LoVo (cell line): Measurements from ENCODE around the gene TMEM165.

Experiments used
- DNase-seq: peaks from one replicate; pipeline ENCODE4 v3.0.0-alpha.2; 2016; ENCODE audit warnings: low spot score

The TMEM165 gene

GRCh38 chr4:55406545-55406944, 10.8 kb downstream of the TMEM165 start:
- DNase-seq: no peak

DNA sequence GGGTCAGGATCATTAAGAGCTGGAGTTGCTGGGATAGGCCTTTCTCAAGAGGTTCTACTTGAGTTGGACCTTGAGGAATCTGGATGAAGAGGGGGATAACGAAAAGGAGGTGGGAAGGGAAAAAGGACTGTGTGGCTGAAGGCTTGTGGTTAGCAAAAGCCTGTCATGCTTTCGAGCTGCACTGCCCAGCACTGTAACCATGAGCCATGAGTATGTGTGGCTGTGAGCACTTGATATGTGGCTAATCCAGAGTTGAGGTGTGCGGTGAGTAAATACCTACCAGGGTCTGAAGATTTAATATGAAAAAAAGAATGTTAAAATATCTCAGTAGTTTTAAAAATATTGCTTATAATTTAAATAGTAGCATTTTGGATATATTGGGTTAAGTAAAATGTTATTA, 11.4 kb downstream of the TMEM165 start:
- DNase-seq: no peak

GRCh38 chr4:55407764-55408163, 12.0 kb downstream of the TMEM165 start:
- DNase-seq: no peak

DNA sequence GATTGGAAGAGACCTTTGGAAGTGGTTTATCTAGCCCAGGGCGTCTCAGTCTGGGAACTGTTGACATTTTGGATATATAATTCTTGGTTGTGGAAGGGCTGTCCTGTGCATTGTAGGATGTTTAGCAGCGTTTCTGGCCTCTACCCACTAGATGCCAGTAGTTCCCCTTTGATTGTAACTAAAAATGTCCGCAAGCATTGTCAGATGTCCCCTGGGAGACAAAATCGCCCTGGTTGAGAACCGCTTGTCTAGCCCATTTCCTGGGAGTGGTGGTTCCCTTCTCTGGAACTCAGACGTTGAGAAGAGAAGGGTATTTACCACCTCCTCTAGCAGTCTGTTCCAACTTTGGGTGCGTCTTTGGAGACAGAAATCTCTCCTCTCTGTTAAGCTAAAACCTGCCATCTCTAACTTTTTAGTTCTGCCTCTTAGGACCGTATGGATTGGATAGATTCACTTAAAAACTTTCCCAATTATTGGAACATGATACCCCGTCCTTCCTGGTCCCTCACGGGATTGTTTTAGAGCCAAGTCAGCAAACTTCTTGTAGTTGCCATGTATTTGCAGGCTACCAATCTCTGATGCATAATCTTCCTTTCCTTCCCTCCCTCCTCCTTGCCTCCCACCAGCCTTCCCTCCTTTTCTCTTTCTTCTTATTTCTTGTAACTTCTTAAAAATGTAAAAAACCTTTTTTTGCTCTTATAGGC, 13.9 kb downstream of the TMEM165 start:
- no peak for DNase-seq

GRCh38 chr4:55410431-55410830, 14.7 kb downstream of the TMEM165 start:
- DNase-seq: no peak

GRCh38 chr4:55411621-55412020, 15.9 kb downstream of the TMEM165 start:
- DNase-seq: no peak

DNA sequence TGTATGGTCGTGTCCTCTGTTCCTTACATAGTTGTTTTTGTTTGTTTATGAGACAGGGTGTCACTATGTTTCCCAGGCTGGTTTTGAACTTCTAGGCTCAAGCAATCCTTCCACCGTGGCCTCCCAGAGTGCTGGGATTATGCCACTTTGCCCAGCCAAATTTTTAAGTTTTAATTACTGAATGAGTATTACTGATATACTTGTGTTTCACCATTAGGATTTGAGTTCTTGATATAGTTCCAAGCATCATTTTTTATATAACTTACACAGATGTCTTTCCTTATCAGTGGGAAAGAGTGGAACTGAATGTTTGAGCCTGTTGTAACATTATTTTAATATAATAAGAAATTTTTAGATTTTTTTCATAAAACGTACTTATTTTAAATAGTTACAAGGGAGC, 20.4 kb downstream of the TMEM165 start:
- DNase-seq: no peak

- no peak for DNase-seq
These were observed 29.0 kb downstream of the TMEM165 start for GRCh38 chr4:55424791-55425190.

DNA sequence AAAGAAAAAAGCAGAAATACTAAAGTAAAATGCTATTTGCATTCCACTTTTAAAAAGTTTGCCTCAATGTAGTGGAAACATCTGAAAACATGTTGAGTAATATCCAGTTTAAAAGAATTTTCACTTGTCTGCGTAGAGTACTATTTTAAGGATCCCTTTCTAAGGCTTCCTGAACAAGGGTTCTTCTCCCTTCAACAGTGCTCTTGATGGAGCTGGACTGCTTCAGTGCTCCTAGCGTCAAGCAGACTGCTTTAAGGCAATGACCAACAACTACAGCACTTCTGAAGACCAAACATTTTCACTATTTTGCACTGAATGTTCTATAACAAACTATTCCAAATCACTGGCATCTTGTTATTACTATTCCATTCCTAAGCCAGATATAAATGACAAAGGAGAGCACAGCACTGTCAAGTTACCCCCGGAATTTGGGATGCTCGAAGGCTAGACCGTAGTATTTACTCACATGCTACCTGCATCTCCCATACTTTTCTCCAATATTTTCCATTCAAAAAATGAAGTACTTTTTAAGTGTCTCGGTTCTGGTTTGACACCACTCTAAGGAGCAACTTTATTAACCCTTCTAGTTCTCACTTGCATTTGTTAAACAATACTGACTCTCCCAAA, 36.1 kb downstream of the TMEM165 start:
- no peak for DNase-seq

GRCh38 chr4:55435141-55435841, 39.5 kb downstream of the TMEM165 start:
- DNase-seq: no peak

DNA sequence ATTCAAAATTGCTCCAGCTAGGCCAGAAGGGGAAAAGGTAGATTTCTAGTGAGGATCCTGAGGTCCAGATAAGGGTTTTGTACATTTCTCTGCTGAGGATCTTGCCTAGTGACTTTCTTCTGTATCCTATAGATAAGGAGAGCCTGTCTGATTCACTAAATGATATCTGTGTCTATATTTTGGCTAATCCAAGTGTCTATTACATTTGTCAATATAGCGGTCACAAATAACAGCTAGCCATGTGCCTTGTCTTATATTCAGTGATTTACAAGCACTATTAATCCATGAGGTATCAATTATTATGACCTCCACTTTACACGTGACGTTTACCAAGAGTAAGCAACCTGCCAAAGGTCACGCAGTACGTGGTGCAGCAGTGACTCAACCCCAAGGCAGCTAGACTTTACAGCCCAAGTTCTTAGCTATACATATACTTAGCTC, 41.6 kb downstream of the TMEM165 start:
- peak; percentile 12 for DNase-seq

DNA sequence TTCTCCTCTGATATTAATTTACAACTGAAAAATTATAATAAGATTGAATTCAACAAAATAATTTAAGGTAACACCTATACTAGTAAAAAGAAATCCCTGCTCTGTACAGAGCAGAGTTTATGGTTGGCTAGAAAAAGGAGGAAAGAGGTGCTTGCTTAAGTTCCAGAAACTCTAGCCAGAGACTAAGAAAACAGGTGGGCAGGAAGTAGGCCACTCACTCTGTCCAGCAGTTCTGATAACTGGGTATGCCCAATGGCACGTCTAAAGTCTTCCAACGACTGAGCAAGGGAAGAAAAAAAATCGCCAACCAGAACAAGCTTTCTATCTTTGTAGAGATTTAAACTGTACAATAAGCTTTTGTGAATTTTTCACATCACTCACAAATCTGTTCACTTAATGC, 42.1 kb downstream of the TMEM165 start:
- DNase-seq: no peak

- peak; percentile 30 for DNase-seq
These were observed 42.6 kb downstream of the TMEM165 start for GRCh38 chr4:55438314-55438713.

- peak; percentile 20 for DNase-seq
These were observed 43.3 kb downstream of the TMEM165 start for GRCh38 chr4:55439023-55439422.

- no peak for DNase-seq
These were observed 45.0 kb downstream of the TMEM165 start for GRCh38 chr4:55440786-55441185.

GRCh38 chr4:55442541-55442940, 46.8 kb downstream of the TMEM165 start:
- no peak for DNase-seq

DNA sequence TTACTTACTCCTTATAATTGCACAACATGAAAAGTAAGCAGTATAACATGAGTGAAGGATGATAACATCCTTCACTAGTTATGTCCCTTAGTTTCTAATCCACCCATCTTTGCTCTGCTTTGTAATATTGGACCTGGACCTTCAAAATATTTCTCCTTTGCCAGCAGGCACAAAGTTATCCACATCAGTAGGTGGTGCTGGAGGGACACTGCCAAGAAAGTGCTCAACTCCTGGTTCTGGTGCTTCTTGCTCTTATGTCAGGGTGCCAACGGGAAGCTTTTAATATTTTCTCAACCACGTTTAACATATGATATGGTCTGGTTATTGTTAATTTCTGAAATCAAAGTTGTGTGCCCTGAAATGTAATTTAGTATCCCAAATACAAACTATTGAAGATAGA, 49.1 kb downstream of the TMEM165 start:
- no peak for DNase-seq

DNA sequence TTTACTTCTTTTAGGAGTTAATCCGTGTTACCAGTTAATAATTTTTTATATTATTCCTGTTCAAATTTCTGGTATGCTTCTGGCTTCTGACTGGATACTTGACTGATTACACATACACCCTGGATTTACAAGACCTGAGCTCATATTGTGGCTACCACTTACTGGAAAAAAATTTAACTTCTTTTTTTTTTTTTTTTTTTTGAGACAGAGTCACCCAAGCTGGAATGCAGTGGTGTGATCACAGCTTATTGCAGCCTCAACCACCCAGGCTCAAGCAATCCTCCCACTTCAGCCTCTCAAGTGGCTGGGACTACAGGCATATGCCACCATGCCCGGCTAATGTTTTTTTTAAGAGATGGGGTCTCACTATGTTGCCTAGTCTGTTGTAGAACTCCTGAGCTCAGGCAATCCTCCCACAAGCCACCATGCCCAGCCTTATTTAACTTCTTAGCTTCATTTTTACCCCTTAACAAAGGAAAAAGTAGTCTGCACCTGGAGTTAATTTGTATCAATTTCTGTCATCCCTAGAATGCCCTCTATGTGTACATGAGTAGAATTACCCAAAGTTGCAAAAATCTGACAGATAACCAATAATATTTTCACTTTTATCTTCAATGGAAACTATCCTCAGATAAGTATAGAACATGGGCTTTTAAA, 50.3 kb downstream of the TMEM165 start:
- DNase-seq: no peak

DNA sequence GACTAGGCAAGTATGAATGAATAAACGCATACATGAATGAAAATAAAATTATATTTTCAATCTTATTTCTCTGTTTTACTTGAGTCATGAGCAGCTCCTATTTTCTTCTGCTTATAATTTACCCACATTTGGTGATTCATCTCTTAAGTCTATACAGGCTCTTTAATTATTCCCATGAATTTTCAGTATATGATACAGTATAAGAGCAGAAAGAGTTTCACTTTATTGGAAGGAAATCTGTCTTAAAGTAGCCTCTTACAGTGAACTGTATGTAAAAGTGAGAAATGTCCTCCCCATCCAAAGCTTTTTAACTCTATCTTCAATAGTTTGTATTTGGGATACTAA, 50.8 kb downstream of the TMEM165 start:
- no peak for DNase-seq

DNA sequence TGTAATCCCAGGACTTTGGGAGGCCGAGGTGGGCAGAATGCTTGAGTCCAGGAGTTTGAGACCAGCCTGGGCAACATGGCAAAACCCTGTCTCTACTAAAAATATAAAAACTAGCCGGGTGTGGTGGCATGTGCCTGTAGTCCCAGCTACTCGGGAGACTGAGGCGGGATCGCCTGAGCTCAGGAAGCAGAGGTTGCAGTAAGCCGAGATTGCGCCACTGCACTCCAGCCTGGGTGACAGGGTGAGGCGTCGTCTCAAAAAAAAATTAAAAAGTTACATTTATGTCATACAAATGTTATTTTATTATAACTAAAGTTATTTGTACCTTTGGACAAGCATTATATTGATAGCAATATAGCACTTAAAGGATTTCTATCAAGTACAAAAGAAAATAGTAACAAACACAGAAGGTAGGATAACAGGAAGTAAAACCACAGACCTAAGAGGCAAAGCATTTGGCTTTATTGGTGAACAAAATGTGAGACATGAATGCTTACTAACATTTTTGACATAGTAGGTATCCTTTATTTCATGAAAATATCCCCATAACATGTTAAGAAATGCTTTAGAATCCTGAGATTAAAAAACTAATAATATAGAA, 51.5 kb downstream of the TMEM165 start:
- DNase-seq: no peak

DNA sequence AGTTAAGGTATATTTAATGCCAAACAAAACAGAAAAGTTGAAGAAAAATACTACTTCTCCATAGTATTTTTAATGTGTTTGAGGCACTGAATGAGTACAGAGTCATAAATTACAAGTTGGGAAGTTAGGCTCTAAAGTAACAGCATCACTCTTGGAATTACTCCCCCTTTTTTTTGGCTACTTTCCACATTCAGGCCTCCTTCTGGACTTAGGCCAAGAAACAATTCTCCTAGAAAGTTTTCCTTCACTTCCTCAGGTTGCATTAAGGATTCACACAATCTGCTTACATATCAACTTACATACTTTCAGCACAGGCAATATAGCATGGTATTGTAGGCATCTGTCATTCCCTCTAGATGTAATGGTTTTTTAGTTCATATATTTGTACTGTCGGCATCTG, 52.1 kb downstream of the TMEM165 start:
- DNase-seq: no peak

DNA sequence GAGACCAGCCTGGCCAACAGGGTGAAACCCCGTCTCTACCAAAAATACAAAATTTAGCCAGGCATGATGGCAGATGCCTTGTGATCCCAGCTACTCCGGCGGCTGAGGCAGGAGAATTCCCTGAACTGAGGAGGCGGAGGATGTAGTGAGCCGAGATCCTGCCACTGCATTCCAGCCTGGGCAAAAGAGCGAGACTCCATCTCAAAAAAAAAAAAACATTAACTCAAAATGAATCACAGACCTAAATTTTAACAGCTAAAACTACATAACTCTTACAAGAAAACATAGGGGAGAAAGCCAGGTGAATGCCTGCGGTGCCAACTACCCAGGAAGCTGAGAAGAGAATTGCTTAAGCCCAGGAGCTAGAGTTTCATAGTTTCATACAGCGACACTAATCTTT, 54.8 kb downstream of the TMEM165 start:
- no peak for DNase-seq

DNA sequence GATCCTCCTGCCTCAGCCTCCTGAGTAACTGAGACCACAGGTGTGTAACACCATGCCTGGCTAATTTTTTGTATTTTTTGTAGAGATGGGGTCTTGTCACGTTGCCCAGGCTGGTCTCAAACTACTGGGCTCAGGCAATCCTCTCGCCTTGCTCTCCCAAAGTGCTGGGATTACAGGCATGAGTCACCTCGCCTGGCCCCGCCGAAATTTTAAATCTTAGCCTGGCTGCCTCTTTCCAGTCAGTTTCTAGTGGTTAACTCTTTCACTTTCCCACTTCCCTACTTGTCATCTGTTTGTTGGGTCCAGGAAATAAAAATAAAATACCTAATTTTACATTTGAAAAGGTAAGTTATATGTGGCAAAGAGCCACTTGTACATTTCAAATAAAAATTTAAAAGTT, 62.4 kb downstream of the TMEM165 start:
- no peak for DNase-seq
